Vagina (tissue), 2 donors: Measurements from ENCODE around the gene F8. TPM values are rescaled to one million over a fixed set of nuclear protein-coding genes. Genes with fewer than 3 reads are reported as not detected.
"Not testable (repeated sequence)": the region's sequence is repeated elsewhere in the genome, so short reads cannot be mapped to it uniquely, and the experiment has no call there.

Experiments used
- DNase-seq, 2 donors: peaks; one replicate each; pipeline ENCODE4 v3.0.0-alpha.2; 2017; ENCODE audit errors: extremely low spot score in 2 of 2
- H3K27ac ChIP-seq: fragments of 200-600 bp; sonication (generic); one replicate; pipeline ENCODE4 v1.5.1; 2019
- H3K27me3 ChIP-seq: fragments of 200-600 bp; sonication (generic); one replicate; pipeline ENCODE4 v1.5.1; 2019
- H3K36me3 ChIP-seq, 2 donors: fragments of 200-600 bp; sonication (generic); one replicate each; pipeline ENCODE4 v1.5.1; 2017 to 2019
- H3K4me1 ChIP-seq: fragments of 200-600 bp; sonication (generic); one replicate; pipeline ENCODE4 v1.5.1; 2019
- H3K4me3 ChIP-seq, 2 donors: fragments of 200-600 bp; sonication (generic); 1 replicate in 1 of 2; 2 replicates in 1 of 2; pipeline ENCODE4 v1.5.1; 2016 to 2019
- H3K9me3 ChIP-seq: fragments of 200-600 bp; sonication (generic); one replicate; pipeline ENCODE4 v1.5.1; 2019
- POLR2A ChIP-seq, 2 donors: fragments of 450-650 bp; IDR thresholded peaks; one replicate each; pipeline ENCODE4 v1.6.1; 2017; ENCODE audit warnings: antibody characterized with exemption in 2 of 2, mild to moderate bottlenecking in 2 of 2, moderate library complexity in 2 of 2
- POLR2AphosphoS5 ChIP-seq, 2 donors: sonication (generic); formaldehyde crosslinking; IDR thresholded peaks; one replicate each; pipeline ENCODE4 v1.9.0; 2017; ENCODE audit warnings: antibody characterized with exemption in 2 of 2, mild to moderate bottlenecking in 2 of 2, low read depth in 1 of 2; ENCODE audit not compliant: insufficient read depth in 1 of 2
- intact Hi-C: fragments of 100-400 bp; cut with DNase I; formaldehyde crosslinking; loops from one replicate; pipeline ENCODE4 v1.15.1; 2023
- total RNA-seq: library from RNA; depleted of rRNA; stranded (reverse); fragments of >200 nt; gene quantifications from one replicate; pipeline ENCODE4 v1.2.3, GENCODE V29; 2016
- TF ChIP-seq, protein P1 (sequence below), 3 experiments: fragments of 450-650 bp in 2 of 3; fragments of 200-600 bp in 1 of 3; sonication (generic) in 1 of 3; IDR thresholded peaks; one replicate each; pipeline ENCODE4 v1.5.1; 2017 to 2019; ENCODE audit warnings: antibody characterized with exemption in 3 of 3, mild to moderate bottlenecking in 2 of 3, moderate library complexity in 2 of 3

F8 gene
- total RNA-seq, 1 donor from 2014 or later = 5.4 TPM

DNA sequence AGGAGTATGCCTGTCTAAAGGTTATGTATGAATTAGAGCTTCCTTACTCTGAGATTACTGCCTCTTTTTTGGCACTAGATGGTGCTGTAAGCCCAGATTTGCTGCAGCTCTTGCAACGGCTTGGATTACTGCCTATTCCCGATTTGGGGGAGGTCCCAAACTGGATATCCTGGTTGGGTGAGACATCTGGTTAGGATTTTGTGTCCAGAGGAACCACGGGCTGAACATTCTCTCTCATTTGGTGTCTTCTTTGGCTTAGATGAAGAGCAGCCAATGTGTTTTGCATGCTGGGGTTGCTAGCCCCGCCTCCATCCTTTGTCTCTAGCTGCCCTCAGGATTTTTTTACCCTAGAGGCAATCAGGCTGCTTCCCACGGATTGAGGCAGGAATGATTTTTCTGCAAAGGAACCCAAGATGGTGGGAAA, 104.5 kb downstream of the F8 start:
- no peak overlapping the region for H3K27ac ChIP-seq
- TF ChIP-seq POLR2A (IDR thresholded peaks at IDR 0.05) = no peak
- TF ChIP-seq, protein P1, sequence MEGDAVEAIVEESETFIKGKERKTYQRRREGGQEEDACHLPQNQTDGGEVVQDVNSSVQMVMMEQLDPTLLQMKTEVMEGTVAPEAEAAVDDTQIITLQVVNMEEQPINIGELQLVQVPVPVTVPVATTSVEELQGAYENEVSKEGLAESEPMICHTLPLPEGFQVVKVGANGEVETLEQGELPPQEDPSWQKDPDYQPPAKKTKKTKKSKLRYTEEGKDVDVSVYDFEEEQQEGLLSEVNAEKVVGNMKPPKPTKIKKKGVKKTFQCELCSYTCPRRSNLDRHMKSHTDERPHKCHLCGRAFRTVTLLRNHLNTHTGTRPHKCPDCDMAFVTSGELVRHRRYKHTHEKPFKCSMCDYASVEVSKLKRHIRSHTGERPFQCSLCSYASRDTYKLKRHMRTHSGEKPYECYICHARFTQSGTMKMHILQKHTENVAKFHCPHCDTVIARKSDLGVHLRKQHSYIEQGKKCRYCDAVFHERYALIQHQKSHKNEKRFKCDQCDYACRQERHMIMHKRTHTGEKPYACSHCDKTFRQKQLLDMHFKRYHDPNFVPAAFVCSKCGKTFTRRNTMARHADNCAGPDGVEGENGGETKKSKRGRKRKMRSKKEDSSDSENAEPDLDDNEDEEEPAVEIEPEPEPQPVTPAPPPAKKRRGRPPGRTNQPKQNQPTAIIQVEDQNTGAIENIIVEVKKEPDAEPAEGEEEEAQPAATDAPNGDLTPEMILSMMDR (IDR thresholded peaks at IDR 0.05) = peak in 2 of 3 experiments; percentile 31 to 48
- H3K27me3 ChIP-seq = no peaks in the 10 kb centered on the region
- H3K9me3 ChIP-seq = no peaks in the 10 kb centered on the region
- H3K36me3 ChIP-seq = no peaks in the 10 kb centered on the region
- intact Hi-C loops = no loop called here
- no peak overlapping the region for H3K4me3 ChIP-seq
- no peaks in the 10 kb centered on the region for H3K4me1 ChIP-seq
- no peak for DNase-seq

- Histone ChIP-seq H3K36me3 (no peaks in the 10 kb centered on the region), H3K27ac (no peak overlapping the region), H3K4me3 (no peak overlapping the region), H3K4me1 (no peaks in the 10 kb centered on the region), H3K27me3 (no peaks in the 10 kb centered on the region), H3K9me3 (no peaks in the 10 kb centered on the region)
- TF ChIP-seq, protein P1 (IDR thresholded peaks at IDR 0.05) = no peak
- no peak for TF ChIP-seq POLR2AphosphoS5 (IDR thresholded peaks at IDR 0.05; ENCODE audit: insufficient read depth in 1 of 2, low read depth in 1 of 2)
- no peak for TF ChIP-seq POLR2A (IDR thresholded peaks at IDR 0.05)
- DNase-seq = no peak
- intact Hi-C loops = no loop called here
These were observed 108.5 kb downstream of the F8 start for GRCh38 chrX:154914052-154914451.

- H3K4me1 ChIP-seq, intact Hi-C loops, H3K27me3 ChIP-seq, H3K36me3 ChIP-seq, DNase-seq, H3K4me3 ChIP-seq, H3K9me3 ChIP-seq, H3K27ac ChIP-seq: not testable (repeated sequence)
These were observed 112.0 kb downstream of the F8 start for GRCh38 chrX:154910528-154910927.

DNA sequence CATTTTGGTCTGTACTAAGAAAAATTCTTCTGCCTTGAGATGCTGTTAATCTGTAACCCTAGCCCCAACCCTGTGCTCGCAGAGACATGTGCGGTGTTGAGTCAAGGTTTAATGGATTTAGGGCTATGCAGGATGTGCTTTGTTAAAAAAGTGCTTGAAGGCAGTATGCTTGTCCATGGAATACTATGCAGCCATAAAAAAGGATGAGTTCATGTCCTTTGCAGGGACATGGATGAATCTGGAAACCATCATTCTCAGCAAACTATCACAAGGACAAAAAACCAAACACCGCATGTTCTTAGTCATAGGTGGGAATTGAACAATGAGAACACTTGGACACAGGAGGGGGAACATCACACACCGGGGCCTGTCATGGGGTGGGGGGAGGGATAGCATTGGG, 112.5 kb downstream of the F8 start:
- H3K36me3 ChIP-seq, H3K27ac ChIP-seq, H3K27me3 ChIP-seq, H3K4me3 ChIP-seq, H3K4me1 ChIP-seq, DNase-seq, H3K9me3 ChIP-seq, intact Hi-C loops: not testable (repeated sequence)

DNA sequence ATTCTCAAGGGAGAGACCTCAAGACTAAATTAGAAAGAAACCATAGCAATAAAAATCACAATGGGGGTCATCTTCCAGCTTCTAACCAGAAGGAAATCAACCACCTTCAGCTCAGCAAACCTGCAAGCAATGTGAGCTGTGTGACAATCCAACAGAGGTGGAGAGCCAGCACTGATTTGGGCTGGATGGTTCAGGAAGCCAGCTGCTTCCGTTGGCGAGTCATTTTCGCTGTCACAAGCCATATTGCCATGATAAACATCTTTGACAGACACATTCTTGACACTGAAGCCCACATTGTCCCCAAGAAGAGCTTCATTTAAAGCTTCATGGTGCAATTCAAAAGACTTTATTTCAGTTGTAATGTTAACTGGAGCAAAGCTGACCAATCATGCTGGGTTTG, 113.7 kb downstream of the F8 start:
- intact Hi-C loops = no loop called here
- TF ChIP-seq POLR2AphosphoS5 (IDR thresholded peaks at IDR 0.05; ENCODE audit: insufficient read depth in 1 of 2, low read depth in 1 of 2) (no peak), POLR2A (IDR thresholded peaks at IDR 0.05) (no peak)

GRCh38 chrX:154902408-154902807, 120.1 kb downstream of the F8 start:
- intact Hi-C loops = no loop called here
- TF ChIP-seq POLR2AphosphoS5 (IDR thresholded peaks at IDR 0.05; ENCODE audit: insufficient read depth in 1 of 2, low read depth in 1 of 2) (no peak), POLR2A (IDR thresholded peaks at IDR 0.05) (no peak)
- TF ChIP-seq, protein P1 (IDR thresholded peaks at IDR 0.05) = no peak
- Histone ChIP-seq H3K4me3 (no peak overlapping the region), H3K9me3 (no peaks in the 10 kb centered on the region), H3K4me1 (no peaks in the 10 kb centered on the region), H3K27ac (no peak overlapping the region), H3K36me3 (no peaks in the 10 kb centered on the region), H3K27me3 (no peaks in the 10 kb centered on the region)
- DNase-seq = no peak

More for the DNA sequence above, 113.7 kb downstream of the F8 start:
- no peaks in the 10 kb centered on the region for H3K36me3 ChIP-seq
- H3K4me3 ChIP-seq = no peak overlapping the region
- no peak for DNase-seq
- H3K4me1 ChIP-seq = no peaks in the 10 kb centered on the region
- no peak overlapping the region for H3K27ac ChIP-seq
- H3K27me3 ChIP-seq = no peaks in the 10 kb centered on the region
- no peaks in the 10 kb centered on the region for H3K9me3 ChIP-seq

DNA sequence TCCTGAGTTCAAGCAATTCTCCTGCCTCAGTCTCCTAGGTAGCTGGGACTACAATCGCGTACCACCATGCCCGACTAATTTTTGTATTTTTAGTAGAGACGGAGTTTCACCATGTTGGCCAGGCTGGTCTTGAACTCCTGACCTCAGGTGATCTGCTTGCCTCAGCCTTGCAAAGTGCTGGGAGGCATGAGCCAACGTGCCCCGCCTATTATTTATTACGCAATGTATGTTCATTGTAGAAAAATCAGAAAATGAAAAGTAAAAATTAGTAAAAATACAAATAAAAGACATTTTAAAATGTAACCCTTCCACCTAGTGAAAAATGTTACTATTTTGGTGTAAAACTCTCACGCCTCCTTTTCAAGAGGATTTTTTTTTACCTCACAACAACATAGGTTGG, 122.2 kb downstream of the F8 start:
- no peak for DNase-seq
- intact Hi-C loops = no loop called here
- Histone ChIP-seq H3K36me3 (no peaks in the 10 kb centered on the region), H3K27me3 (no peaks in the 10 kb centered on the region), H3K27ac (no peak overlapping the region), H3K4me1 (no peaks in the 10 kb centered on the region), H3K9me3 (no peaks in the 10 kb centered on the region), H3K4me3 (no peak overlapping the region)
- TF ChIP-seq, protein P1 (IDR thresholded peaks at IDR 0.05) = no peak
- TF ChIP-seq POLR2AphosphoS5 (IDR thresholded peaks at IDR 0.05; ENCODE audit: insufficient read depth in 1 of 2, low read depth in 1 of 2) (no peak), POLR2A (IDR thresholded peaks at IDR 0.05) (no peak)
